Left colon (tissue), 2 donors: ENCODE data around the gene LRRC4C. TPM values are rescaled to one million over a fixed set of nuclear protein-coding genes. Genes with fewer than 3 reads are reported as not detected.

Experiments used
- ATAC-seq: fragments of 200-7000 bp; cut with Tn5 transposase; one replicate; pipeline ENCODE4 v1.9.1; 2020; ENCODE audit warnings: mild to moderate bottlenecking, moderate library complexity
- DNase-seq, 2 donors: peaks; one replicate each; pipeline ENCODE4 v3.0.0-alpha.2; 2020
- intact Hi-C, 2 donors: fragments of 100-400 bp; cut with DNase I in 1 of 2; cut with micrococcal nuclease in 1 of 2; formaldehyde crosslinking; loops; one replicate each; pipeline versions ENCODE4 v1.11.2 to v1.14.0; 2022; cut with DNase I, micrococcal nuclease
- total RNA-seq, 2 donors: library from RNA; stranded (reverse); fragmentation: NEBNext Ultra II Directional; extraction: Animal tissue kit (Norgen Biotek cat#: 25700); gene quantifications; one replicate each; pipeline ENCODE4 v1.2.1, GENCODE V29; 2021
- donor health status: DM: no; HTN: no; CAD: no.
- donor health status: DM: yes; HTN: yes; CAD: no.

Gene LRRC4C
- total RNA-seq, 2 donors from 2014 or later, result 0.31 to 0.42 TPM

- intact Hi-C loops, result no loop called here
- DNase-seq, result no peak
- no peak for ATAC-seq
These were observed 1144.3 kb downstream of the LRRC4C start for GRCh38 chr11:40315122-40315521.

- DNase-seq, result no peak
- intact Hi-C loops, result no loop called here
- ATAC-seq, result no peak
These were observed 1145.1 kb downstream of the LRRC4C start for GRCh38 chr11:40314327-40314726.

GRCh38 chr11:40306938-40307548, 1152.4 kb downstream of the LRRC4C start:
- ATAC-seq (no peak), DNase-seq (no peak)
- intact Hi-C loops, result no loop called here

- DNase-seq (no peak), ATAC-seq (no peak)
- intact Hi-C loops, result no loop called here
These were observed 1156.8 kb downstream of the LRRC4C start for GRCh38 chr11:40302669-40303068.

- no peak for ATAC-seq
- intact Hi-C loops, result no loop called here
These were observed 1164.0 kb downstream of the LRRC4C start for GRCh38 chr11:40295466-40295865.

GRCh38 chr11:40294741-40295140, 1164.7 kb downstream of the LRRC4C start:
- ATAC-seq (no peak), DNase-seq (no peak)
- intact Hi-C loops, result no loop called here

More at GRCh38 chr11:40295466-40295865, 1164.0 kb downstream of the LRRC4C start:
- DNase-seq, result no peak

- ATAC-seq (no peak), DNase-seq (no peak)
- intact Hi-C loops, result no loop called here
These were observed 1165.1 kb downstream of the LRRC4C start for GRCh38 chr11:40294349-40294735.

GRCh38 chr11:40293655-40294348, 1165.7 kb downstream of the LRRC4C start:
- intact Hi-C loops, result no loop called here
- peak; percentile 67 for ATAC-seq
- peak in 1 of 2 donors; percentile 34 for DNase-seq

GRCh38 chr11:40292721-40293508, 1166.5 kb downstream of the LRRC4C start:
- DNase-seq, result no peak
- no peak for ATAC-seq
- intact Hi-C loops, result no loop called here

GRCh38 chr11:40291741-40292140, 1167.7 kb downstream of the LRRC4C start:
- no peak for ATAC-seq
- intact Hi-C loops, result no loop called here
- DNase-seq, result no peak

GRCh38 chr11:40291329-40291728, 1168.1 kb downstream of the LRRC4C start:
- no peak for ATAC-seq
- intact Hi-C loops, result no loop called here
- no peak for DNase-seq

GRCh38 chr11:40290171-40290631, 1169.3 kb downstream of the LRRC4C start:
- intact Hi-C loops, result no loop called here
- no peak for DNase-seq
- ATAC-seq, result no peak

- intact Hi-C loops, result no loop called here
- ATAC-seq (no peak), DNase-seq (no peak)
These were observed 1170.1 kb downstream of the LRRC4C start for GRCh38 chr11:40289370-40289769.

GRCh38 chr11:40287916-40288803, 1171.3 kb downstream of the LRRC4C start:
- ATAC-seq (no peak), DNase-seq (no peak)
- intact Hi-C loops, result no loop called here

GRCh38 chr11:40286137-40286536, 1173.3 kb downstream of the LRRC4C start:
- intact Hi-C loops, result no loop called here
- DNase-seq, result no peak
- ATAC-seq, result no peak

GRCh38 chr11:40285558-40285957, 1173.9 kb downstream of the LRRC4C start:
- DNase-seq, result no peak
- intact Hi-C loops, result no loop called here
- no peak for ATAC-seq

- intact Hi-C loops, result no loop called here
- no peak for ATAC-seq
These were observed 1178.3 kb downstream of the LRRC4C start for GRCh38 chr11:40281052-40281580.

GRCh38 chr11:40280159-40281051, 1179.0 kb downstream of the LRRC4C start:
- no peak for DNase-seq
- no peak for ATAC-seq
- intact Hi-C loops, result no loop called here

More at GRCh38 chr11:40281052-40281580, 1178.3 kb downstream of the LRRC4C start:
- DNase-seq, result no peak
